Activated T-cell treated with anti-CD3 and anti-CD28 coated beads, Interleukin-2, amount 50 U/mL, for 72 hours (primary cell): ENCODE results near the gene BIN2. TPM values are rescaled to one million over a fixed set of nuclear protein-coding genes. Genes with fewer than 3 reads are reported as not detected.

ENCODE experiments used
- total RNA-seq, 2 donors: library from RNA; stranded (reverse); gene quantifications; one replicate each; pipeline ENCODE4 v1.2.3, GENCODE V29; 2022

BIN2 gene
- total RNA-seq, 2 donors from 2014 or later: 102 to 104 TPM

Other genes with a start within 250 kb of the BIN2 start
- gene CSRNP2, start 240.6 kb downstream of the BIN2 start, total RNA-seq: 10 to 100 TPM; 30.6 to 33.4 TPM
- 10 to 100 TPM; 36.9 to 49.2 TPM for gene TFCP2, start 151.0 kb downstream of the BIN2 start, total RNA-seq
- 10 to 100 TPM; 12.0 to 16.0 TPM for gene POU6F1, start 106.1 kb downstream of the BIN2 start, total RNA-seq
- gene DAZAP2, start 85.3 kb downstream of the BIN2 start, total RNA-seq: 100 to 1,000 TPM; 114 TPM
- gene SMAGP, start 53.8 kb downstream of the BIN2 start, total RNA-seq: 1 to 10 TPM in 1 of 2 donors, under 1 TPM in 1; 0.86 to 2.1 TPM
- gene CELA1, start 22.5 kb upstream of the BIN2 start, total RNA-seq: under 1 TPM in 1 of 2 donors, not detected in 1; 0.26 TPM
- gene GALNT6, start 67.2 kb upstream of the BIN2 start, total RNA-seq: 10 to 100 TPM; 12.6 to 13.0 TPM
- gene SLC4A8, start 100.7 kb upstream of the BIN2 start, total RNA-seq: 1 to 10 TPM; 1.9 to 4.6 TPM